HG03442 (cell line): ENCODE data around the gene SLC27A6.
"Not testable (repeated sequence)": the region's sequence is repeated elsewhere in the genome, so short reads cannot be mapped to it uniquely, and the experiment has no call there.

Experiments used
- ATAC-seq: cut with Tn5 transposase; IDR thresholded peaks from one replicate; pipeline ENCODE4 v1.9.1; 2021; ENCODE audit warnings: mild to moderate bottlenecking, moderate library complexity; ENCODE audit not compliant: unreplicated experiment

Gene SLC27A6

DNA sequence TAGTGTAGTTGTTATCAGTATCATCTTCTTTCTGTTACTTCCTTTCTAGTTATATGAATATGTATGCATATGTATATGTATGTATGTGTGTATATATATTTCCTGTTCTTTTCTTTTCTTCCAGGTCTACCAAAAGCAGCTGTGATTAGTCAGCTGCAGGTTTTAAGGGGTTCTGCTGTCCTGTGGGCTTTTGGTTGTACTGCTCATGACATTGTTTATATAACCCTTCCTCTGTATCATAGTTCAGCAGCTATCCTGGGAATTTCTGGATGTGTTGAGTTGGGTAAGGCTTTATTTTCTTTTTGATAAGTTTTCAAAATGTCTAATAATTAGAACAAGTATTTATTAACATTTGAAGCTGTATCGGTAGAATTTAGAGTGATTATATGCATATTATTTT lies 23.2 kb downstream of the SLC27A6 start:
- ATAC-seq = no peak

DNA sequence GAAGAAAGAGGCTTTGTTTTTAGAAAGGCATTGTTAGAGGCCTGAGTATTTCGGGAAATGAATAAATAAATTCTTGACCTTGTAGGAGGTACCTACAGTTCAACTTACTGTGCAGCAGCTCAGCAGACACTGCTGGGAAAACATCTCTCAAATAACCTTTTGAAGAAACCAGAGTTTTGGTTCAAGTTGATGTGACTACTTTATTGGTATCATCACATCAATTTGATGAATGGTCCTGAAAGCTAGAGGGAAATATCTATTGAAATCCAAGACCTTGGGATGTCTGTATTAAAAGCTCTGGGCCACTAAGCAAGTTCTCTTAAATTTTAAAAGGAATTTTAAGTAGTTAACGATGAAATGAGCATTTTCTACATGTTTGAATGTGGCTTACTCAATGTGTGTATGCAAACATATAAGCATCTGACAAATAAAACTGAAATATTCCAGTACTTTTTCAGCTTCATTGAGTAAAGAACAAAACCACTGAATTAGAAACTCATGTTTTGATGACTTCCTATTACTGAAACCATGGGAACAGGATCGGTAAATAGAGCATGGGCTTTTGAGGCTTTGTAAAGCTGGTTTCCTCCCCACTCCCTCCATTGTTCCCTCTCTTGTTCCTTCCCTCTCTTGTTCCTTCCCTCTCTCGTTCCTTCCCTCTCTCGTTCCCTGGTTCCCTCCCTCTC lies 36.7 kb downstream of the SLC27A6 start:
- ATAC-seq = no peak

DNA sequence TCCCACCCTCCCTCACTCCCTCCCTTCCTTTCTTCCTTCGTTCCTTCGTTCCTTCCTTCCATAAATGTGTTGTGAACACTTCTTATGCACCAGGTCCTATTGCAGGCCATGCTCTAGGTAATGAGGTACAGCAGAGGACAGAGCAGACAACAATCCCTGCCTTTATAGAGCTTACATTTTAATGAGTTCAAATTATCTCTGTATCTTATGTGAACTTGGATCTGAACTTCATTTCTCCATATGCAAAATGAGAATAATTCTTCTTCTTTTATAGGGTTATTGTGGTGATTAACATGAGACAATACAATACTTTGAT lies 37.2 kb downstream of the SLC27A6 start:
- ATAC-seq = no peak

DNA sequence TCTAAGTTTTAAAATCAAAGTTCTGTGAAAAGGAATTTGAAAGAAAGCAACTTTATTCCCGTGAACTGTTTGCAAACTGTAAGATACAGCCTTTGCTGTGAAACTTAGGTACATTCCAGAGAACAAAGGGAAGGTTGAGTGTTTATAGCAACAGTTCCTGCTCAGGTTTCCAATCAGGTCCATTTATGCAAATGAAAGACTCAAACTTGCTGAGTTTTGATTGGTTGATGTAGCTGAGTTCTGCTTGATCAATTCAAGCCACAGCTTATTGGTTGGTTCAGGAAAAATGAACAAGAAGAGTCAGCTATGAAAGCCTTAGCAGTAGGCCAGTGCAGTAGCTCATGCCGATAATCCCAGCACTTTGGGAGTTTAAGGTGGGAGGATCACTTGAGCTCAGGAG lies 37.9 kb downstream of the SLC27A6 start:
- ATAC-seq = no peak

DNA sequence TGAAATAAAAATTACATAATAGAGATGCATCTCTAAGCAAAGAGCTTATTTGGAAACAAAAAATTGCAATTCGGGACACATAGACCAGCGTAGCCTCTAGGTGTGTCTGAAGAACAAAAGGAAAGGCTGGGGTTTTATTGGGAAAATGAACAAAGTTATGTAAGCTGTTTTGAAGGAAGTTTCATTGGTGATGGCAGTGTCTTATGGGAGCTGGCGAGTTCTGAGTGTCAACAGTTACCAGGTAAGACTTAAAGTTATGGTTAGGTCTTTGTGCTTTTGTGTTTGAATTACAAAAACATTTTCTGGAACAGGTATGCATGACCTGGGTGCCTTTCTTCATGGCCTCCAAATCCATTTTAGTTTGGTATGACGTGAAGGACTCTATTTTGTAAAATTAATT lies 48.9 kb downstream of the SLC27A6 start:
- no peak for ATAC-seq

DNA sequence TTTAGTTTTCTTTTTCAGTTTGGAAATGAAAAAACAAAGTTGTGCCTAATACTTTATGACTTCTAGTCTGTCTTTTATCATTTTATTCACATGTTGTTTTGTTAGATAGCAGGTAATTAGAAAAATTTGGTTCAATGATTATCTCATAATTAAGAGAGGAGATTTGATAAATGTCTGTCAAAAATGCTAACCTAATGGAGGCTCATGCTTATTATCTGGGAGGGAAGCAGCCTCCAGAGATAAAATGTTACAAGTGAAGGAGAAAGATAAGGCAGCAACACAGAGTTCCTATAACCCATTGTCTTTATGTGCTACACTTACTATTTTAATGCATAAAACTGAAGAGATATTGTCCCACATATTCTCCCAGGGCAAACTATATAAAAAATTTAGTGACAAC lies 53.5 kb downstream of the SLC27A6 start:
- ATAC-seq = no peak

DNA sequence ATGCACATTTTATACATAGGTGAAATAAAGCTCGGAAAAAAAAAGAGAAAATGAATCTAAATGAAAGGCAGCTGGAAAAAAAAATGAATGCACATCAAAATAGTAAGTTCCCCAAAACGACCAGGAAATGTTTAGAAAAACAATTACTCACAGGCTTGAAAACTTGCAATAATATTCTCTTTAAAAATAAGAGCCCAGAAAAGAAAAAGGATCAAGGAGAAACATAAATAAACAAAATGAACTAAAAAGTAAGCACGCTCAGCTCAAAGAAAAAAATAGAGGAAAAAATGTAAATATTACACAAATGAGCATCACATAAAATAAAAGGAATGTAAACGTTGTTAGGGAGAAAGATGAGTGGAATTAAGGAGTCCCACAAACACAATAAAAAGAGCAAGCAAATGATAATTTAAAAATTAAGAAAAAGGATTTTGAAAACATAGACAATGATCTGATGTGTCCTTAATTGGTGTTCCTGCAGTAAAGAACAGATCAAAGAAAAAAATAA lies 54.2 kb downstream of the SLC27A6 start:
- ATAC-seq = no peak

DNA sequence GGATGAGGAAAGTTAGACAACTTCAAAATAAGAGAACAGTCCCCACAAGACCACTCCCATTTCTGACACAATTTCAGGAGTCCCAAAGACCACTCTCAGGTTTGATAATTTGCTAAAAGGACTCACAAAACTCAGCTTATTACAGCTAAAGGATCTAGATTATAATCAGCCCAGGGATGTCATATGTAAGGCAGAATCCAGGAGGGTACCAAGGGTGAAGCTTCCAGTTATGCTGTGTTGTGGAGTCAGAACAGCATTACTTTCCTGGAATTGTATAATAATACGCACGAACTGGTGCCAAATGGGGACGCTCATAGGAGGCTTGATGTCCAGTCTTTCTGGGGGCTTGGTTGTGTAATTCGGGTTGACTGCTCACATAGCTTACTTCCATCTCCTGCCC lies 55.4 kb downstream of the SLC27A6 start:
- no peak for ATAC-seq

DNA sequence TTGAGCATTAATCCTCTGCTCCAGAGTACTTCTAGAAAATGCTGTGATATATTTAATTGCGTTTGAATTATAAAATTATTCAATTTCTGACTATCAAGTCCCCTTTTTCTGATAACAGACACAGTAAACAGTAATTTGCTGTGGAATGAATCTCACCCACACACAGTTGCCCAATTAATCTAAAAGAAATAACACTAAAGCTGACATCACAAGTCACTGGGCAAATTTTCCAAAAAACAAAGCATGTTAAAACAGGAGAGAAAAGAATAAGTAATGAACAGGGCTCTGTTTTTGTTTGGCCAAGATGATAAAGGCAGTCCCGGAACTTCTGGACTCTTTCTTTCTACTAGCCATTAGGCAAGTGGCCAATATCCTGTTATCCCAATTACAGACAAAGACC lies 56.5 kb downstream of the SLC27A6 start:
- no peak for ATAC-seq

DNA sequence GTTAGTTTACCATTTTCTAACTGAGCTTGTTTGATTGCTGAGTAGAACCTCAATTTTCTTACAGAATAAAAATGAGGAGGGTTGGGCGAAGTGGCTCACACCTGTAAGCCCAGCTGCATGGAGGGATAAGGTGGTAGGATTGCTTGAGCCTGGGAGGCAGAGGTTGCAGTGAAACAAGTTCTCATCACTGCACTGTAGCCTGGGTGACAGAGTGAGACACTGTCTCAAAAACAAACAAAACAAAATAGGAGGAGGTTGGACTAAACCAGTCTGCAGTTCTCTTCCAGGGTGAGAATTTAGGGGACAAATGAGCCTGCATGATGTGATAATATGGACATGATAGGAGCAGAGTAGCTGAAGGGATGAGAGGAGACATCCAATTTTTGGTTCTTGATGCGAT lies 57.3 kb downstream of the SLC27A6 start:
- no peak for ATAC-seq

DNA sequence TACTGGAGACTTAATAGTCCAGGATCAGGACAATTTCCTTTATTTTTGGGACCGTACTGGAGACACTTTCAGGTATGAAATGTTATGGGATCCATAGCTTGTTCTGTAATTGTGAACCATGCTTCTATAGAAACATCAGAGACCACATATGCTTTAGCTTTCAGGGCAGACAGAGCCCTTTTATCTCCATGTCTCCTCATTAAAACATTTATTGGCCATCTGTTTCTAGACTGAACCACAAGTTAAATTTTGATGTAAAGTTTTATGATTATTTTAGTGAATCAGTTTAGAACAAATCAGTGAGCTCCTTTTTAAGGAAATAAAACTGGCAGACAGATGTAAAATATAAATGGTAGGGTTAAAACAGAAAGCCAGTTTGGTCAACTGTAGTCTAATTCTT lies 62.0 kb downstream of the SLC27A6 start:
- no peak for ATAC-seq

DNA sequence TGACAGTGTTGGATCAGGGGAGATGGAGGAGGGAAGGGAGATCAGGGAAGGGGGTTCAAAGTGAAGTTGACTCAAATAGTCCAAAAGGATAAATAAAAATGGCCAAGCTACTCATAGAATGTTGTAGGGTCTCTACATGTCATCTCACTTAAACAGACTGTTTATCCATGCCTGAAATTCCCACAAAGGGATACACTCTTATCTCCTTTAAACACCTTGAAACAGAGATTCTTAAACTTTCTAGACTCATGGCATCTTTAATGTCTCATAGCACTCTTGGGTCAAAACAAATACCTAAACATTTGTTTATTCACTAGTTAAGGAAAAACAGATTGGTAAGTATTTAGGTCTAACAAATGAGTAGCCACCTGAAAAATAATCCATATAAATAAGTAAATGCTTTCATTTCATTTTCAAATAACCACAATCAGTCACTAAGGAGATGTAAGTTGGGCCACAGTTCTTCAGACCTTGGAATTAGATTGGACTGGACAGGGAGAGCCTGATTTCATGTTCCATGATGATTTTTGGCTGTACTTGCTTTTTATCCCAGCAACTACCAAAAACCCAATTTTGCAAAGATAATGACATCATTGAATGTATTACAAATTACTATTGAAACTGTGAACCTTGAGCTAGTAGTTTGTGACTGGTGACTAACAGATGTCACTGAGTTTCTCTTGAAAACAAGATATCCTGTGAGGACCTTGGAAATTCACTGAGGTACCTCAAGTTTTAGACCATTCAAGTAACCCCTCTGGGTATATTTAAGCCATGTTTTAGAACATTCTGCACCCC lies 66.8 kb downstream of the SLC27A6 start:
- no peak for ATAC-seq

DNA sequence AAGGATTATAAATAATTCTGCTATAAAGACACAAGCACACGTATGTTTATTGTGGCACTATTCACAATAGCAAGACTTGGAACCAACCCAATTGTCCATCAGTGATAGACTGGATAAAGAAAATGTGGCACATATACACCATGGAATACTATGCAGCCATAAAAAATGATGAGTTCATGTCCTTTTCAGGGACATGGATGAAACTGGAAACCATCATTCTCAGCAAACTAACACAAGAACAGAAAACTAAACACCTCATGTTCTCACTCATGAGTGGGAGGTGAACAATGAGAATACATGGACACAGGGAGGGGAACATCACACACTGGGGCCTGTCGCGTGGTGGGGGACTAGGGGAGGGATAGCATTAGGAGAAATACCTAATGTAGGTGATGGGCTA lies 71.0 kb downstream of the SLC27A6 start:
- not testable (repeated sequence) for ATAC-seq

DNA sequence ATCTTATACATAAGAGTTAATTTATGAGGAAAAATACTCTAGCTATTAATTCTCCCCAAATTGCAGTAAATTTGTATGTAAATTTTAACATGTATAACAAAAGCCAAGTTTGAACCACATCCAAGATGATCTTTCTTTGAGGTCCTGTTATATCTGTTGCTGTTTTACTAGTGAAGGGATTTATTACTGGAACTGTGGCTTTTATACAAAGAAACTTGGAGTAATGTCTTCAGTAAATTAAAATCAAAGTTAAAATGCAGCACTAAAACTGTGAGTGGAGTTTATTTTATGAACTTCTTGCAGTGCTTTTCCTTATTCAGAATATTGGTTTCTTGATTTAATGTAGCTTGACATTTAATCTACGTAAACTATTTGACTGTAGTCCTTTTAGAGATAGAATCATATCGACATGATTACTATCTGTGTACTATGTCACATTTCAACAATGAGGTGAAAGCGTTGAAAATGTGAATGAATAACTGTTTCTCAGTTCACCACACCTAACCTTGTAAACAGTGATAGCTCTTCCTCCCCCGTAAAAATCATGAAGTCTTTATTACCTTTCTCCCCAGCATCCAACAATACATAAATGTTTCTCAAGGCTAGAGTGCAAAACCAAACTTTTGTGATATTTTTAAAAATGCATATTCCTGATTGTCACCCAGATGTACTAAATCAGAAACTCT lies 76.1 kb downstream of the SLC27A6 start:
- no peak for ATAC-seq

DNA sequence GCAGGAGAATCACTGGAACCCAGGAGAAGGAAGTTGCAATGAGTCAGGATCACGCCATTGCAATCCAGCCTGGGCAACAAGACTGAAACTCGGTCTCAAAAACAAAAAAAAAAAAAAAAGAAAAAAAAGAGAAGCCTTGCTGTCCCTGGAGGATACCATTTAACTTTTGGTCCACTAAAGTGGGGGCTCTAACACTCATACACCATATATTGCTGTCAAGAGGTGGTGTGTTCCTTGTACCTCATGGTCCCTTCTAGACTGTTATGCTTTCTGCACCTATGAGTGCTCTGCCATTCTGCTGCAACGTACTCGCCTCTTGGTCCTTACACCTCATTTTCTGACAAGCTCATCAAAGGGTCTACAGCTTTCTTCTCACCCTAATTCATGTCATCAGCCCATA lies 77.0 kb downstream of the SLC27A6 start:
- no peak for ATAC-seq

DNA sequence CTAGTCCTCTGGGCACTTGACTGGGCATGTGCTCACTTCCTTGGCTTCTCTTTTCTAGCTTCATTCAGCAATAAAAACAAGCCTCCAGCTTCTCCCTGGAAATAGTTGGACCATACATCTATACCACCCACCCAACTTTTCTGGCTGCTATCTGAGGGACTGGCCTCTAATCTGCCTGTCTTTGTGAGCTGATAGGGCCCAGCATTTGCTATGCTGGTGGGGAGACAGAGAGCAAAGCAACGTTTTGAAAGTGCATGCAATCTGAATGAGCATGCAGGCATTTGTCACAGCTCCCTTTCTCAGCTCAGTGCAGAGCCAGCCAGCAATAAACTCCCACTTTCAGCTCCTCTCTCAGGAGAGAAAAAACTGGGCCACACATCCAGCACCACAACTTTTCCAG lies 78.6 kb downstream of the SLC27A6 start:
- no peak for ATAC-seq

DNA sequence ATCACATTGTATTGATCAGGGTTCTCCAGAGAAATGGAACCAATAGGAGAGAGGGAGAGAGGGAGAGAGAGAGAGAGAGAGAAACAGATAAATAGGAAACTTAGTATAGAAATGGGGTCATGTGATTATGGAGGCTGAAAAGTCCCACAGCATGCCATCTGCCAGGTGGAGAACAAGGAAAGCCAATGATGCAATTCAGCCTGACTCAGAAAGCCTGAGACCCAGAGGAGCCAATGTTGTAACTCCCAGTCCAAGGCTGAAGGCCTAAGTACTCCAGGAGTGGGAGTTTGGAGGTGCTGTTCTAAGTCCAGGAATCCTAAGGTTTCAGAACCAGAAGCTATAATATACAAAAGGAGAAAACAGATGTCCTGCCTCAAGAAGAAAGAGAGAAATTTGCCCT lies 80.9 kb downstream of the SLC27A6 start:
- no peak for ATAC-seq

DNA sequence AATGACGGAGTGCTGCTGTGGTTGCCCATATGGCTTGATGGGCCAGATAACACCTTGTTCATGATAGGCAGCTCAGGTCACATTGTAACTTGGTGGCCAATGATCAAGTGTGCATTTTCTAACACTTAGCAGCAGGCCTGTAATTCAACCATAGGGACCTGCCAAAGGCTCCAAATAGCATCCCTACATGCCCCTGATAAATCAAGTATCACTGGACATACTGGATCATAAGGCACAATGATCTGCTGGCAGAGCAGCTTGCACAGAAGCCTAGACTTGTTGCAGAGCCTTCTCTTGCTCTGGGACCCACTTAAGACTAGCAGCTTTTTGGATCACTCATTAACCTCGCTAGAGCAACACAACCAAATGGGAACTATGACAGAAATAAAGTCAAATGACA lies 83.2 kb downstream of the SLC27A6 start:
- ATAC-seq = no peak

DNA sequence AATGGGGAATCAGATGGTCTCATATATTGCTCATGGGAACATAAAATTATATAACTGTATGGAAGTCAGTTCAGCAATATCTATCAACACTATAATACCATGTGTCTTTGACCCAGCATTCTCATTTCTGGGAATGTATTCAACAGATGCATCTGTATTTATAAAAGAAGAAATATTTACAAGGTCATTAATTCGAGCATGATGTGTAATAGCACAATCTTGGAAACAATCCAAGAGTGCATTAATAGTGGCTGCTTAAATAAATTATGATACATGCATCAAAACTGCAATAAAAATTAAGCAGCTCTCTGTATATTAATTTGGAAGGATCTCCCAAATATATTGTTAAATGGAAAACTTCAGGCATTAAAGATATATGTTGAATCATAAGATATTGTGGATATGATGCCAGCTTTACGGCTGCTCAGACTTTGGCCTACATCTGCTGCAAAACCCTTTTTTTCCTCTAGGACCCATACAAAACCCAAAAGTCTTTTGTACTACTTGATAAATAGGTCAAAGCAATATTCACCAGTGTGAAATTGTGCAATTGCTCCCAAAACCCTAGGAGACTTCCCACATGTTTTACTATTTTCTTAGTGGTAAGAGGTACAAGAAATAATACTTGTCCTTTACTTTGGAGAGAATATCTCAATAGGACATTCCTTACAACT lies 84.0 kb downstream of the SLC27A6 start:
- no peak for ATAC-seq

DNA sequence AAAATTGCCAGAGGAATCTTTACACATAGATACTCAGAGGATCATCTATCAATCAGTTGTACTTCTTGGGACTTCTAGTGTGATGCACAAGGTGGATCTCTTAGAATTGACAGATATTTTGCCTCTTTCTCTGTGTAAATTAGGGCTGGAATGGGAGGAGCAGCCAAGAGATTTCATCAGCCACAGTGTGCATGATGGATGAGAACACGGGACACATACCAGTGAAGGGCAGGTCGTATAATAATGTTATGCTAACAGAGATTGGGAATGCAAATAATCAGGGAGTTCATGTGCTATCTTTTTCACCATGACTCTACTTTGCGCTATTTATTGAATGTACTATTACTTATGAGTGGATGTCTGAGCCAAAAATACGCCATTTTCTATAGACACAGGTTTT lies 86.0 kb downstream of the SLC27A6 start:
- no peak for ATAC-seq

DNA sequence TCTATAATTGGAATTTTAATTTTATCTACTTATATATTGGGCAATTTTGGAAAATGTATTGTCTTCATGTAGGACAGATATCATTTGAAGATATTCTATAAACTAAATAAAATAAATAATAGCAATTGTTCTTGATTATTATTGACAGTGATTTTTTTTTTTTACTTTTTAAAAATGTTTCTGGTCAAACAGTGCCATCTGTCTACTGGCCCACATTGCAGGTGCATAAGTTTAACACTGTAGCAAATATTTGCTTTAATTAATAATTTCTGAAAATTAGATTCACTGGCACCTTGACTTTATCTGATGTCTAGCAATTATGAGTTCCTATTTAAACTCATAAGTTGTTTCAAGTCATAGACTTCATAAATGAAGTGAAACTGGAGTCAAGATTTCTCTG lies 88.2 kb downstream of the SLC27A6 start:
- ATAC-seq = no peak

DNA sequence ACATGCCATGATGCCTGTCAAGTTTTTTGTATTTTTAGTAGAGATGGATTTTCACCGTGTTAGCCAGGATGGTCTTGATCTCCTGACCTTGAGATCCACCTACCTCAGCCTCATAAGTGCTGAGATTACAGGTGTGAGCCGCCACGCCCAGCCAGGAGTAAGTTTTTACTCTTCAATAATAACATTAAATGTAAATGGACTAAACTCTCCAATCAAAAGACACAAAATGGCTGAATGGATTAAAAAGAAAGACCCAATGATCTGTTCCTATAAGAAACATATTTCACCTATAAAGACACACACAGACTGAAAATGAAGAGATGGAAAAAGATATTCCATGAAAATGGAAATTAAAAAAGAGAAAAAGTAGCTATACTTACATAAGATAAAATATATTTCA lies 92.0 kb downstream of the SLC27A6 start:
- ATAC-seq = no peak
